Measurements from ENCODE around the gene CIB4.
"Not testable (repeated sequence)": the region's sequence is repeated elsewhere in the genome, so short reads cannot be mapped to it uniquely, and the experiment has no call there.

The CIB4 gene

GRCh38 chr2:26666671-26667070 is 25.5 kb upstream of the CIB4 start:
- peak; percentile 60 for DNase-seq (ENCODE audit: low spot score)

GRCh38 chr2:26665296-26665695 is 24.1 kb upstream of the CIB4 start:
- DNase-seq (ENCODE audit: low spot score) = not testable (repeated sequence)

- no peak for DNase-seq (ENCODE audit: low spot score)
These were observed 19.3 kb upstream of the CIB4 start for GRCh38 chr2:26660363-26660962.

- DNase-seq (ENCODE audit: low spot score) = no peak
These were observed 17.7 kb upstream of the CIB4 start for GRCh38 chr2:26658691-26659346.

- no peak for DNase-seq (ENCODE audit: low spot score)
These were observed 16.1 kb upstream of the CIB4 start for GRCh38 chr2:26657265-26657664.

GRCh38 chr2:26655611-26656195 is 14.5 kb upstream of the CIB4 start:
- DNase-seq (ENCODE audit: low spot score) = no peak

- DNase-seq (ENCODE audit: low spot score) = not testable (repeated sequence)
These were observed 14.0 kb upstream of the CIB4 start for GRCh38 chr2:26655120-26655519.

- DNase-seq (ENCODE audit: low spot score) = no peak
These were observed 12.8 kb upstream of the CIB4 start for GRCh38 chr2:26654061-26654340.

- no peak for DNase-seq (ENCODE audit: low spot score)
These were observed 12.3 kb upstream of the CIB4 start for GRCh38 chr2:26653207-26654060.

GRCh38 chr2:26652361-26653041 is 11.3 kb upstream of the CIB4 start:
- no peak for DNase-seq (ENCODE audit: low spot score)

- DNase-seq (ENCODE audit: low spot score) = no peak
These were observed 10.6 kb upstream of the CIB4 start for GRCh38 chr2:26651799-26652198.

- DNase-seq (ENCODE audit: low spot score) = no peak
These were observed 10.3 kb upstream of the CIB4 start for GRCh38 chr2:26651470-26651771.

GRCh38 chr2:26650713-26651469 is 9.7 kb upstream of the CIB4 start:
- DNase-seq (ENCODE audit: low spot score) = no peak

- DNase-seq (ENCODE audit: low spot score) = no peak
These were observed 9.0 kb upstream of the CIB4 start for GRCh38 chr2:26649992-26650712.

GRCh38 chr2:26649322-26649721 is 8.2 kb upstream of the CIB4 start:
- no peak for DNase-seq (ENCODE audit: low spot score)

- no peak for DNase-seq (ENCODE audit: low spot score)
These were observed 7.3 kb upstream of the CIB4 start for GRCh38 chr2:26648516-26648915.

GRCh38 chr2:26647981-26648380 is 6.8 kb upstream of the CIB4 start:
- no peak for DNase-seq (ENCODE audit: low spot score)

- DNase-seq (ENCODE audit: low spot score) = no peak
These were observed 6.0 kb upstream of the CIB4 start for GRCh38 chr2:26646986-26647672.

GRCh38 chr2:26645762-26646161 is 4.6 kb upstream of the CIB4 start:
- DNase-seq (ENCODE audit: low spot score) = no peak

GRCh38 chr2:26644188-26644835 is 3.1 kb upstream of the CIB4 start:
- no peak for DNase-seq (ENCODE audit: low spot score)
